K562 (cell line): ENCODE measurements around the gene MEX3D. TPM values are rescaled to one million over a fixed set of nuclear protein-coding genes. Genes with fewer than 3 reads are reported as not detected.

Source experiments
- ATAC-seq: fragments of 200-7000 bp; cut with Tn5 transposase; 3 replicates; pipeline ENCODE4 v1.9.1; 2020; ENCODE audit warnings: moderate library complexity
- BruUV-seq: library from RNA; stranded (reverse); fragments of 400-500 nt; replicated peaks from 2 replicates; lab custom pipeline; 2021; lab: Mats Ljungman, UMichigan
- CTCF ChIA-PET: fragments of 300-600 bp; formaldehyde crosslinking; extraction: SDS; loops from one replicate; lab custom pipeline; 2021; ENCODE audit warnings: low intra/inter-chr PET ratio; lab: Yijun Ruan, JAX
- POLR2A ChIA-PET: fragments of 300-600, 350-650 bp; sonication (Branson Sonifier 250); formaldehyde crosslinking; extraction: SDS; loops from one replicate; lab custom pipeline; 2021; ENCODE audit warnings: antibody characterized with exemption, inconsistent platforms; lab: Yijun Ruan, JAX
- DNase-seq, 4 experiments: peaks; one replicate each; pipeline versions ENCODE4 v3.0.0 to v3.0.0-alpha.2; 2011 to 2018; ENCODE audit warnings: low spot score in 3 of 4, mixed read lengths in 3 of 4; ENCODE audit errors: extremely low read depth in 1 of 4
- FAIRE-seq: peaks from 2 replicates; lab custom pipeline; 2011; peaks lifted over from hg19 to GRCh38; lab: Jason Lieb, UNC
- H2AFZ ChIP-seq: 2 replicates; pipeline ENCODE4 v1.6.0; 2011; ENCODE audit warnings: low read depth, low read length, control low read depth, inconsistent platforms
- H3K27ac ChIP-seq: fragments of 200-600 bp; 3 replicates; pipeline ENCODE4 v1.8.0; 2011; ENCODE audit warnings: low read depth, mild to moderate bottlenecking, control low read depth, inconsistent platforms, low read length, moderate library complexity, mixed read lengths; ENCODE audit errors: extremely low read depth
- H3K27me3 ChIP-seq, 2 experiments: fragments of 300-600 bp in 1 of 2; 2 replicates in 1 of 2; 3 replicates in 1 of 2; pipeline versions ENCODE4 v1.6.0 to v1.8.0; 2011; ENCODE audit warnings: inconsistent platforms in 2 of 2, low read length in 2 of 2, mild to moderate bottlenecking in 1 of 2, mixed read lengths in 1 of 2, moderate library complexity in 1 of 2; ENCODE audit not compliant: control insufficient read depth in 2 of 2, insufficient read depth in 2 of 2
- H3K36me3 ChIP-seq: fragments of 300-600 bp; 3 replicates; pipeline ENCODE4 v1.8.0; 2011; ENCODE audit warnings: mild to moderate bottlenecking, low read length, inconsistent platforms; ENCODE audit not compliant: control insufficient read depth, insufficient read depth
- H3K4me1 ChIP-seq, 2 experiments: fragments of 200-600 bp in 1 of 2; replicated peaks in 1 of 2; 2 replicates in 1 of 2; 3 replicates in 1 of 2; pipeline versions ENCODE4 v1.5.1 to v1.8.0; 2011; ENCODE audit warnings: inconsistent platforms in 2 of 2, low read length in 2 of 2, mild to moderate bottlenecking in 1 of 2, mixed read lengths in 1 of 2, moderate library complexity in 1 of 2; ENCODE audit not compliant: control insufficient read depth in 2 of 2, insufficient read depth in 2 of 2
- H3K4me2 ChIP-seq: 2 replicates; pipeline ENCODE4 v1.6.1; 2011; ENCODE audit warnings: low read length, control low read depth, inconsistent platforms, mixed read lengths; ENCODE audit not compliant: insufficient read depth
- H3K4me3 ChIP-seq: fragments of 200-600 bp; sonication (generic), shearing (Covaris generic); 2 replicates; pipeline ENCODE4 v1.5.1; 2016; ENCODE audit warnings: control low read depth, inconsistent platforms
- H3K79me2 ChIP-seq: fragments of 200-600 bp; 3 replicates; pipeline ENCODE4 v1.8.0; 2011; ENCODE audit warnings: low read length, inconsistent platforms; ENCODE audit not compliant: control insufficient read depth, insufficient read depth
- H3K9ac ChIP-seq, 2 experiments: 2 replicates each; pipeline versions ENCODE4 v1.6.0 to v1.6.1; 2011; ENCODE audit warnings: low read depth in 2 of 2, low read length in 2 of 2, control low read depth in 1 of 2, inconsistent platforms in 1 of 2, mild to moderate bottlenecking in 1 of 2, mixed read lengths in 1 of 2; ENCODE audit not compliant: insufficient read depth in 1 of 2
- H3K9me1 ChIP-seq: one replicate; pipeline ENCODE4 v1.6.0; 2011; ENCODE audit warnings: inconsistent platforms, mild to moderate bottlenecking, low read length, moderate library complexity; ENCODE audit not compliant: control insufficient read depth, insufficient read depth
- H3K9me3 ChIP-seq: replicated peaks from 2 replicates; pipeline ENCODE4 v1.5.1; 2011; ENCODE audit warnings: low read depth, low read length, inconsistent platforms; ENCODE audit not compliant: control insufficient read depth, insufficient read depth
- H4K20me1 ChIP-seq: replicated peaks from 2 replicates; pipeline ENCODE4 v1.6.1; 2011; ENCODE audit warnings: low read length, inconsistent platforms, mixed read lengths; ENCODE audit not compliant: control insufficient read depth, insufficient read depth
- ELF1 ChIP-seq: fragments of 200-800 bp; sonication (Bioruptor generic); IDR thresholded peaks from 2 replicates; pipeline ENCODE4 v1.6.1; 2016; ENCODE audit warnings: missing genetic modification characterization, missing compliant biosample characterization
- PHTF2 ChIP-seq: fragments of 250-450 bp; sonication (Bioruptor Pico); IDR thresholded peaks from 2 replicates; pipeline ENCODE4 v1.5.0; 2021; ENCODE audit warnings: mild to moderate bottlenecking
- POLR2G ChIP-seq: fragments of 200-400 bp; formaldehyde crosslinking; IDR thresholded peaks from 2 replicates; pipeline ENCODE4 v1.6.1; 2017; ENCODE audit warnings: low read depth, mild to moderate bottlenecking, antibody characterized with exemption, low read length, moderate library complexity
- RB1 ChIP-seq: fragments of 450-650 bp; IDR thresholded peaks from 2 replicates; pipeline ENCODE4 v1.6.1; 2017; ENCODE audit warnings: low read depth, mild to moderate bottlenecking
- RBFOX2 ChIP-seq: fragments of 200-400 bp; formaldehyde crosslinking; IDR thresholded peaks from 2 replicates; pipeline ENCODE4 v1.6.1; 2017; ENCODE audit warnings: low read depth, mild to moderate bottlenecking, low read length, moderate library complexity
- RBM22 ChIP-seq: fragments of 200-400 bp; formaldehyde crosslinking; IDR thresholded peaks from 2 replicates; pipeline ENCODE4 v1.6.1; 2018; ENCODE audit warnings: low read length, low read depth; ENCODE audit not compliant: poor library complexity, severe bottlenecking
- SMARCA4 ChIP-seq: fragments of 450-650 bp; IDR thresholded peaks from 2 replicates; pipeline ENCODE4 v1.6.1; 2016
- ZBED1 ChIP-seq: IDR thresholded peaks from 2 replicates; pipeline ENCODE4 v1.6.1; 2014
- ZBTB33 ChIP-seq: sonication (generic); formaldehyde crosslinking; IDR thresholded peaks from 2 replicates; pipeline ENCODE4 v1.8.1; 2023; ENCODE audit warnings: mild to moderate bottlenecking, missing genetic modification reagents
- ZNF395 ChIP-seq: fragments of 200-800 bp; sonication (Bioruptor generic); IDR thresholded peaks from 2 replicates; pipeline ENCODE4 v1.6.1; 2017; ENCODE audit warnings: missing genetic modification characterization, missing compliant biosample characterization
- ZNF699 ChIP-seq: fragments of 250-450 bp; sonication (Bioruptor Pico); IDR thresholded peaks from 2 replicates; pipeline ENCODE4 v1.8.0; 2021; ENCODE audit warnings: mild to moderate bottlenecking, moderate library complexity; ENCODE audit not compliant: insufficient replicate concordance
- WGBS: fragments of 100-300 bp; shearing (Covaris generic); methylation state at CpG from one replicate; pipeline ENCODE4 v1.1.6; 2016; ENCODE audit warnings: low coverage, mixed read lengths; ENCODE audit not compliant: insufficient coverage; ENCODE audit errors: missing lambda C conversion rate; 5-methylcytosine and 5-hydroxymethylcytosine counted together
- in situ Hi-C: fragments of 300-500 bp; cut with MboI; formaldehyde crosslinking; loops from 4 replicates; pipeline ENCODE4 v1.15.0; 2018; ENCODE audit warnings: inconsistent platforms, mixed read lengths
- intact Hi-C: fragments of 100-400 bp; cut with micrococcal nuclease; formaldehyde crosslinking; loops from 2 replicates; pipeline ENCODE4 v1.14.2; 2022
- polyA plus RNA-seq, 8 experiments: library from polyadenylated mRNA; depleted of rRNA in 4 of 8; stranded (reverse) in 5 of 8; unstranded in 3 of 8; fragments of >200 nt; fragmentation: Nextera tagmentation in 2 of 8; fragmentation: Illumina TruSeq in 1 of 8; extraction: Ambion mirVana in 2 of 8; extraction: Trizol in 1 of 8; gene quantifications; 2 replicates each; pipeline versions ENCODE4 v1.2.1 to v1.2.3, GENCODE V29; 2011 to 2014; ENCODE audit warnings: inconsistent platforms in 1 of 8, missing spikeins in 1 of 8
- total RNA-seq, 7 experiments: library from RNA; depleted of rRNA in 6 of 7; stranded (reverse); fragments of >200 nt in 6 of 7; fragmentation: Illumina TruSeq in 2 of 7; extraction: Trizol in 2 of 7; gene quantifications; 2 replicates each; pipeline versions ENCODE4 v1.2.1 to v1.2.3, GENCODE V29; 2011 to 2021; ENCODE audit warnings: low replicate concordance in 1 of 7

Gene MEX3D
- total and polyA plus RNA-seq, 9 of the 15 experiments (the other 6 are each of a cell fraction or from before 2014, with no cell fraction given) = 1.7 to 39.3 (median 5.7) TPM

GRCh38 chr19:1584500-1585242, 16.5 kb upstream of the MEX3D start:
- intact Hi-C loops = no loop called here
- BruUV-seq = no TSS peak
- no peaks in the 10 kb centered on the region for H4K20me1 ChIP-seq
- in situ Hi-C loops = no loop called here
- H3K9me3 ChIP-seq = no peaks in the 10 kb centered on the region
- H3K4me3 ChIP-seq = no peak overlapping the region
- H3K27ac ChIP-seq = no peak overlapping the region
- peaks cover 47% of the 10 kb centered on the region for H3K79me2 ChIP-seq
- H2AFZ ChIP-seq = no peak overlapping the region
- no peak for TF ChIP-seq ZNF699
- TF ChIP-seq ZBTB33 (CRISPR knock-in tag) = peak; percentile 82; the same call in 1 of the 2 replicates
- TF ChIP-seq RBFOX2 = peak; percentile 37; the same call in 1 of the 2 replicates
- no peak for TF ChIP-seq ELF1 (tag)
- TF ChIP-seq POLR2G = peak; percentile 61
- TF ChIP-seq ZNF395 (CRISPR knock-in tag) = no peak
- TF ChIP-seq RB1 = no peak
- no peak for TF ChIP-seq SMARCA4
- peak; percentile 16 for TF ChIP-seq RBM22
- no peak for TF ChIP-seq PHTF2 (CRISPR knock-in tag)
- no peak for TF ChIP-seq ZBED1
- peaks cover 78% of the 10 kb centered on the region; the same call in 2 of the 3 replicates for H3K36me3 ChIP-seq
- FAIRE-seq = no peak
- no peak overlapping the region for H3K9ac ChIP-seq
- H3K9me1 ChIP-seq = no peaks in the 10 kb centered on the region
- WGBS = 96% methylated on average over 53 of the region's 87 CpGs
- no peaks in the 10 kb centered on the region for H3K27me3 ChIP-seq
- H3K4me1 ChIP-seq = peaks cover 2 to 7% of the 10 kb centered on the region in 2 experiments; a peak in 4 of 5 replicates
- DNase-seq = no peak
- ChIA-PET CTCF (no interaction called here), POLR2A (no interaction called here)
- no peak overlapping the region for H3K4me2 ChIP-seq
- ATAC-seq = no peak
